ENCODE measurements around the gene XRN1.
"Not testable (repeated sequence)": the region's sequence is repeated elsewhere in the genome, so short reads cannot be mapped to it uniquely, and the experiment has no call there.

The XRN1 gene

GRCh38 chr3:142459929-142460328 lies 12.1 kb upstream of the XRN1 start:
- no peaks in the 10 kb centered on the region for H3K9me3 ChIP-seq (ENCODE audit: control insufficient read depth, insufficient read depth, low read length)
- no peak overlapping the region for H3K27ac ChIP-seq (ENCODE audit: low read depth, low read length)
- H3K4me1 ChIP-seq (ENCODE audit: control insufficient read depth, insufficient read depth, low read length) = no peaks in the 10 kb centered on the region
- no peak overlapping the region for H3K9ac ChIP-seq (ENCODE audit: low read depth, low read length)
- H3K36me3 ChIP-seq (ENCODE audit: control insufficient read depth, insufficient read depth, low read length) = peaks cover 29% of the 10 kb centered on the region
- no peaks in the 10 kb centered on the region for H3K27me3 ChIP-seq (ENCODE audit: control insufficient read depth, insufficient read depth, low read length)
- no peak overlapping the region for H3K4me3 ChIP-seq (ENCODE audit: low read depth, low read length)

GRCh38 chr3:142459096-142459495 lies 11.3 kb upstream of the XRN1 start:
- Histone ChIP-seq H3K9me3 (ENCODE audit: control insufficient read depth, insufficient read depth, low read length) (no peaks in the 10 kb centered on the region), H3K36me3 (ENCODE audit: control insufficient read depth, insufficient read depth, low read length) (peaks cover 29% of the 10 kb centered on the region), H3K27ac (ENCODE audit: low read depth, low read length) (no peak overlapping the region), H3K9ac (ENCODE audit: low read depth, low read length) (no peak overlapping the region), H3K4me3 (ENCODE audit: low read depth, low read length) (no peak overlapping the region), H3K27me3 (ENCODE audit: control insufficient read depth, insufficient read depth, low read length) (no peaks in the 10 kb centered on the region), H3K4me1 (ENCODE audit: control insufficient read depth, insufficient read depth, low read length) (no peaks in the 10 kb centered on the region)

DNA sequence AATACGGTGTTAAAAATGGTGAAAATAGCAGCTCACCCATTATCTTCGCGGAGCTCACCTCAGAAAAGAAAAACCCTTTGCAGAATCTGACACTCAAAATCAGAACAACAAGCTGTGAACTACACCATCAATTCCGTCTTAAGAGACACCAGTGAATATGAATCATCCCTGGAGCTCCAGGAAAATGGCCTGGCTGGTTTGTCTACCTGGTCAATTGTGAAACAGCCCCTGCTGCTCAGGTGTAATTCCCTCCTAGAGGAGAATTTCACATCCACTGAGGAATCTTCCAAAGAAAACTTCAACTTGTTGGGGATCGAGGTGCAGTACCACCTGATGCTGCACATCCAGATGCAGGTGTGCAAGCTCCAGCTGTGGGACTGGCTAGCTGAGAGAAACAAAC lies 3.0 kb upstream of the XRN1 start:
- Histone ChIP-seq H3K9me3 (ENCODE audit: control insufficient read depth, insufficient read depth, low read length) (no peaks in the 10 kb centered on the region), H3K27me3 (ENCODE audit: control insufficient read depth, insufficient read depth, low read length) (no peaks in the 10 kb centered on the region), H3K4me3 (ENCODE audit: low read depth, low read length) (no peak overlapping the region), H3K4me1 (ENCODE audit: control insufficient read depth, insufficient read depth, low read length) (peaks cover 10% of the 10 kb centered on the region), H3K36me3 (ENCODE audit: control insufficient read depth, insufficient read depth, low read length) (peaks cover 22% of the 10 kb centered on the region; the same call in 1 of the 2 replicates), H3K9ac (ENCODE audit: low read depth, low read length) (no peak overlapping the region), H3K27ac (ENCODE audit: low read depth, low read length) (no peak overlapping the region)

DNA sequence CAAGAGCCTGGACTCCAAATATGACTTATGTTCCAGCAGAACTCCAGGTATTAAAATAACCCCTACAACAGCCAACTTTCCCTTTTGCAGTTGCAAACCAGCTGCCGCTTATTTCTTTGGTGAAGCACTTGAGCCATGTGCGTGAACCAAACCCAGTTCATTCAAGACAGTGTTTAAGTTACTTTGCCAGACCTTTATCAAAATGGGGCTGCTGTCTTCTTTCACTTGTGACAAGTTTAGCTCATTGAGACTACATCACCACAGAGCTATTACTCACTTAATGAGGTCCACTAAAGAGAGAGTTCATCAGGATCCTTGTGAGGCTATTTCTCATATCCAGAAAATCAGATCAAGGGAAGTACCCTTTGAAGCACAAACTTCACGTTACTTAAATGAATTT lies 2.4 kb upstream of the XRN1 start:
- H3K4me3 ChIP-seq (ENCODE audit: low read depth, low read length) = no peak overlapping the region
- no peaks in the 10 kb centered on the region for H3K9me3 ChIP-seq (ENCODE audit: control insufficient read depth, insufficient read depth, low read length)
- H3K27ac ChIP-seq (ENCODE audit: low read depth, low read length) = no peak overlapping the region
- H3K4me1 ChIP-seq (ENCODE audit: control insufficient read depth, insufficient read depth, low read length) = peaks cover 10% of the 10 kb centered on the region
- peaks cover 21% of the 10 kb centered on the region; the same call in 1 of the 2 replicates for H3K36me3 ChIP-seq (ENCODE audit: control insufficient read depth, insufficient read depth, low read length)
- H3K27me3 ChIP-seq (ENCODE audit: control insufficient read depth, insufficient read depth, low read length) = no peaks in the 10 kb centered on the region
- H3K9ac ChIP-seq (ENCODE audit: low read depth, low read length) = no peak overlapping the region

GRCh38 chr3:142447301-142447851 lies 461 bp downstream of the XRN1 start:
- Histone ChIP-seq H3K4me1 (ENCODE audit: control insufficient read depth, insufficient read depth, low read length) (peaks cover 10% of the 10 kb centered on the region), H3K9ac (ENCODE audit: low read depth, low read length) (peak overlapping the region; percentile 89), H3K27ac (ENCODE audit: low read depth, low read length) (peak overlapping the region; percentile 92), H3K36me3 (ENCODE audit: control insufficient read depth, insufficient read depth, low read length) (peaks cover 16% of the 10 kb centered on the region; the same call in 1 of the 2 replicates), H3K4me3 (ENCODE audit: low read depth, low read length) (peak overlapping the region; percentile 91), H3K9me3 (ENCODE audit: control insufficient read depth, insufficient read depth, low read length) (no peaks in the 10 kb centered on the region), H3K27me3 (ENCODE audit: control insufficient read depth, insufficient read depth, low read length) (no peaks in the 10 kb centered on the region)

GRCh38 chr3:142445816-142446254 lies 2.0 kb downstream of the XRN1 start:
- H3K4me3 ChIP-seq (ENCODE audit: low read depth, low read length) = no peak overlapping the region
- H3K27ac ChIP-seq (ENCODE audit: low read depth, low read length) = no peak overlapping the region
- no peaks in the 10 kb centered on the region for H3K27me3 ChIP-seq (ENCODE audit: control insufficient read depth, insufficient read depth, low read length)
- no peak overlapping the region for H3K9ac ChIP-seq (ENCODE audit: low read depth, low read length)
- peaks cover 10% of the 10 kb centered on the region for H3K4me1 ChIP-seq (ENCODE audit: control insufficient read depth, insufficient read depth, low read length)
- no peaks in the 10 kb centered on the region for H3K9me3 ChIP-seq (ENCODE audit: control insufficient read depth, insufficient read depth, low read length)
- peaks cover 7% of the 10 kb centered on the region; the same call in 1 of the 2 replicates for H3K36me3 ChIP-seq (ENCODE audit: control insufficient read depth, insufficient read depth, low read length)

- H3K4me1 ChIP-seq (ENCODE audit: control insufficient read depth, insufficient read depth, low read length) = peaks cover 10% of the 10 kb centered on the region
- no peak overlapping the region for H3K9ac ChIP-seq (ENCODE audit: low read depth, low read length)
- H3K27ac ChIP-seq (ENCODE audit: low read depth, low read length) = no peak overlapping the region
- H3K4me3 ChIP-seq (ENCODE audit: low read depth, low read length) = no peak overlapping the region
- no peaks in the 10 kb centered on the region for H3K27me3 ChIP-seq (ENCODE audit: control insufficient read depth, insufficient read depth, low read length)
- no peaks in the 10 kb centered on the region for H3K9me3 ChIP-seq (ENCODE audit: control insufficient read depth, insufficient read depth, low read length)
- peaks cover 2% of the 10 kb centered on the region; the same call in 1 of the 2 replicates for H3K36me3 ChIP-seq (ENCODE audit: control insufficient read depth, insufficient read depth, low read length)
Observed at GRCh38 chr3:142444343-142444742, 3.5 kb downstream of the XRN1 start.

- not testable (repeated sequence) for H3K4me3 ChIP-seq (ENCODE audit: low read depth, low read length); H3K27me3 ChIP-seq (ENCODE audit: control insufficient read depth, insufficient read depth, low read length); H3K4me1 ChIP-seq (ENCODE audit: control insufficient read depth, insufficient read depth, low read length); H3K9ac ChIP-seq (ENCODE audit: low read depth, low read length); H3K9me3 ChIP-seq (ENCODE audit: control insufficient read depth, insufficient read depth, low read length); H3K27ac ChIP-seq (ENCODE audit: low read depth, low read length); H3K36me3 ChIP-seq (ENCODE audit: control insufficient read depth, insufficient read depth, low read length)
Observed at GRCh38 chr3:142443060-142443459, 4.8 kb downstream of the XRN1 start.

DNA sequence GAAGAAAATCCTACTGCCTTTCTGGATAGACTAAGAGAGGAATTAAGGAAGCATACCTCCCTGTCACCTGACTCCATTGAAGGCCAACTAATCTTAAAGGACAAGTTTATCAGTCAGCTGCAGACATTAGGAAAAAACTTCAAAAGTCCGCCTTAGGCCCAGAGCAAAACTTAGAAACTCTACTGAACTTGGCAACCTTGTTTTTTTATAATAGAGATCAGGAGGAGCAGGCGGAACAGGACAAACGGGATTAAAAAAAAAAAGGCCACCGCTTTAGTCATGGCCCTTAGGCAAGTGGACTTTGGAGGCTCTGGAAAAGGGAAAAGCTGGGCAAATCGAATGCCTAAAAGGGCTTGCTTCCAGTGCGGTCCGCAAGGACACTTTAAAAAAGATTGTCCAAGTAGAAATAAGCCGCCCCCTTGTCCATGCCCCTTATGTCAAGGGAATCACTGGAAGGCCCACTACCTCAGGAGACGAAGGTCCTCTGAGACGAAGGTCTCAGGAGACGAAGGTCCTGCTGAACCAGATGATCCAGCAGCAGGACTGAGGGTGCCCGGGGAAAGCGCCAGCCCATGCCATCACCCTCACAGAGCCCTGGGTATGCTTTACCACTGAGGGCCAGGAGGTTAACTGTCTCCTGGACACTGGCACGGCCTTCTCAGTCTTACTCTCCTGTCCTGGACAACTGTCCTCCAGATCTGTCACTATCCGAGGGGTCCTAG lies 8.2 kb downstream of the XRN1 start:
- not testable (repeated sequence) for H3K9me3 ChIP-seq (ENCODE audit: control insufficient read depth, insufficient read depth, low read length); H3K27me3 ChIP-seq (ENCODE audit: control insufficient read depth, insufficient read depth, low read length); H3K9ac ChIP-seq (ENCODE audit: low read depth, low read length); H3K36me3 ChIP-seq (ENCODE audit: control insufficient read depth, insufficient read depth, low read length); H3K4me3 ChIP-seq (ENCODE audit: low read depth, low read length); H3K27ac ChIP-seq (ENCODE audit: low read depth, low read length); H3K4me1 ChIP-seq (ENCODE audit: control insufficient read depth, insufficient read depth, low read length)

DNA sequence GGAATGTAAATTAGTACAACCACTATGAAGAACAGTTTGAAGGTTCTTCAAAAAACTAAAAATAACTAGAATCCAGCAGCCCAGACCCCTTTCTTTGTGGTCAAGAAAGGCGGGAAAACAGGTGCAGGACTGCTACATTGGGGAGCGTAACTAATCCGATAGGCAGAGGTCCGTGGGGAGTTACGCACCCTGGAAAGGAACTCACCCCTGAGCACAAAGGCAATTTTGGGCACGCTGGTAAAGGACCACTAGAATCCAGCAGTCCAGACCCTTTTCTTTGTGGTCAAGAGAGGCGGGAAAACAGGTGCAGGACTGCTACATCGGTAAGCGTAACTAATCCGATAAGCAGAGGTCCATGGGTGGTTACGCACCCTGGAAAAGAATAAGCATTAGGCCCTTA lies 9.7 kb downstream of the XRN1 start:
- not testable (repeated sequence) for H3K36me3 ChIP-seq (ENCODE audit: control insufficient read depth, insufficient read depth, low read length); H3K27ac ChIP-seq (ENCODE audit: low read depth, low read length); H3K4me3 ChIP-seq (ENCODE audit: low read depth, low read length)

GRCh38 chr3:142436951-142437585 lies 10.8 kb downstream of the XRN1 start:
- Histone ChIP-seq H3K27me3 (ENCODE audit: control insufficient read depth, insufficient read depth, low read length) (no peaks in the 10 kb centered on the region), H3K9me3 (ENCODE audit: control insufficient read depth, insufficient read depth, low read length) (no peaks in the 10 kb centered on the region), H3K27ac (ENCODE audit: low read depth, low read length) (no peak overlapping the region), H3K4me1 (ENCODE audit: control insufficient read depth, insufficient read depth, low read length) (no peaks in the 10 kb centered on the region), H3K9ac (ENCODE audit: low read depth, low read length) (no peak overlapping the region), H3K36me3 (ENCODE audit: control insufficient read depth, insufficient read depth, low read length) (peaks cover 3% of the 10 kb centered on the region; the same call in 1 of the 2 replicates), H3K4me3 (ENCODE audit: low read depth, low read length) (no peak overlapping the region)

More for the DNA sequence above, 9.7 kb downstream of the XRN1 start:
- H3K27me3 ChIP-seq (ENCODE audit: control insufficient read depth, insufficient read depth, low read length); H3K4me1 ChIP-seq (ENCODE audit: control insufficient read depth, insufficient read depth, low read length); H3K9me3 ChIP-seq (ENCODE audit: control insufficient read depth, insufficient read depth, low read length); H3K9ac ChIP-seq (ENCODE audit: low read depth, low read length): not testable (repeated sequence)

Measured in HUES48 (cell line).